Skeletal muscle tissue (tissue), 4 donors: ENCODE results near the gene ITPRID2. TPM values are rescaled to one million over a fixed set of nuclear protein-coding genes. Genes with fewer than 3 reads are reported as not detected.

ENCODE experiments used
- H3K27ac ChIP-seq: one replicate; pipeline ENCODE4 v1.7.0; 2013; ENCODE audit warnings: mild to moderate bottlenecking, low read depth, low read length, inconsistent platforms
- H3K27me3 ChIP-seq, 3 donors: one replicate each; pipeline ENCODE4 v1.7.0; 2013; ENCODE audit warnings: low read length in 3 of 3; ENCODE audit not compliant: control insufficient read depth in 3 of 3, insufficient read depth in 3 of 3
- H3K36me3 ChIP-seq, 3 donors: one replicate each; pipeline ENCODE4 v1.7.0; 2013; ENCODE audit warnings: low read length in 3 of 3; ENCODE audit not compliant: control insufficient read depth in 3 of 3, insufficient read depth in 3 of 3
- H3K4me1 ChIP-seq, 3 donors: one replicate each; pipeline ENCODE4 v1.7.0; 2013; ENCODE audit warnings: low read length in 3 of 3, mild to moderate bottlenecking in 3 of 3; ENCODE audit not compliant: control insufficient read depth in 3 of 3, insufficient read depth in 3 of 3
- H3K4me3 ChIP-seq, 3 donors: one replicate each; pipeline ENCODE4 v1.7.0; 2013; ENCODE audit warnings: low read length in 3 of 3
- H3K9ac ChIP-seq, 3 donors: one replicate each; pipeline ENCODE4 v1.7.0; 2013; ENCODE audit warnings: low read length in 3 of 3, mild to moderate bottlenecking in 3 of 3, moderate library complexity in 2 of 3, low read depth in 1 of 3
- H3K9me3 ChIP-seq, 3 donors: one replicate each; pipeline ENCODE4 v1.7.0; 2013; ENCODE audit warnings: low read length in 3 of 3; ENCODE audit not compliant: control insufficient read depth in 3 of 3
- total RNA-seq: library from RNA; depleted of rRNA; stranded (reverse); fragments of >200 nt; gene quantifications from one replicate; pipeline ENCODE4 v1.2.3, GENCODE V29; 2014
- donor health status: Osteomylitis.

The ITPRID2 gene
- total RNA-seq, 1 donor from 2014 or later: 43.3 TPM

- H3K36me3 ChIP-seq: peaks cover 0 to 4% (median 0%) of the 10 kb centered on the region in 3 donors
- H3K9ac ChIP-seq: peak overlapping the region; percentile 88 to 97 (median 96)
- H3K27me3 ChIP-seq: no peaks in the 10 kb centered on the region
- H3K9me3 ChIP-seq: no peaks in the 10 kb centered on the region
- peak overlapping the region; percentile 94 to 99 (median 95) for H3K4me3 ChIP-seq
- H3K4me1 ChIP-seq: peaks cover 2 to 22% (median 11%) of the 10 kb centered on the region in 3 donors
- H3K27ac ChIP-seq: peak overlapping the region; percentile 93
These were observed 1.4 kb downstream of the ITPRID2 start for GRCh38 chr2:181892799-181893435.

- H3K9ac ChIP-seq: peak overlapping the region in 1 of 3 donors; percentile 24
- H3K4me3 ChIP-seq: peak overlapping the region in 2 of 3 donors; percentile 29 to 33
- peaks cover 2 to 22% (median 11%) of the 10 kb centered on the region in 3 donors for H3K4me1 ChIP-seq
These were observed 2.9 kb downstream of the ITPRID2 start for GRCh38 chr2:181894381-181894780.

GRCh38 chr2:181895818-181896217 is 4.3 kb downstream of the ITPRID2 start:
- H3K27me3 ChIP-seq: no peaks in the 10 kb centered on the region
- peaks cover 2 to 21% (median 9%) of the 10 kb centered on the region in 3 donors for H3K4me1 ChIP-seq
- peaks cover 11 to 17% (median 14%) of the 10 kb centered on the region in 3 donors for H3K36me3 ChIP-seq
- H3K9me3 ChIP-seq: no peaks in the 10 kb centered on the region
- H3K4me3 ChIP-seq: no peak overlapping the region
- H3K27ac ChIP-seq: no peak overlapping the region
- H3K9ac ChIP-seq: peak overlapping the region in 1 of 3 donors; percentile 45

More at GRCh38 chr2:181894381-181894780, 2.9 kb downstream of the ITPRID2 start:
- no peak overlapping the region for H3K27ac ChIP-seq
- H3K36me3 ChIP-seq: peaks cover 2 to 4% (median 4%) of the 10 kb centered on the region in 3 donors
- no peaks in the 10 kb centered on the region for H3K9me3 ChIP-seq
- no peaks in the 10 kb centered on the region for H3K27me3 ChIP-seq

GRCh38 chr2:181896286-181896685 is 4.8 kb downstream of the ITPRID2 start:
- no peaks in the 10 kb centered on the region for H3K9me3 ChIP-seq
- H3K4me3 ChIP-seq: no peak overlapping the region
- H3K27ac ChIP-seq: no peak overlapping the region
- no peaks in the 10 kb centered on the region for H3K27me3 ChIP-seq
- no peak overlapping the region for H3K9ac ChIP-seq
- peaks cover 14 to 22% (median 19%) of the 10 kb centered on the region in 3 donors for H3K36me3 ChIP-seq
- H3K4me1 ChIP-seq: peaks cover under 1 to 16% (median 5%) of the 10 kb centered on the region in 3 donors

GRCh38 chr2:181900007-181900651 is 8.6 kb downstream of the ITPRID2 start:
- Histone ChIP-seq H3K36me3 (peaks cover 16 to 42% (median 37%) of the 10 kb centered on the region in 3 donors), H3K4me3 (no peak overlapping the region), H3K27ac (no peak overlapping the region)

GRCh38 chr2:181902625-181903024 is 11.1 kb downstream of the ITPRID2 start:
- Histone ChIP-seq H3K27me3 (no peaks in the 10 kb centered on the region), H3K4me1 (no peaks in the 10 kb centered on the region), H3K9me3 (no peaks in the 10 kb centered on the region), H3K36me3 (peaks cover 18 to 46% (median 42%) of the 10 kb centered on the region in 3 donors), H3K9ac (no peak overlapping the region), H3K4me3 (no peak overlapping the region), H3K27ac (no peak overlapping the region)

More at GRCh38 chr2:181900007-181900651, 8.6 kb downstream of the ITPRID2 start:
- Histone ChIP-seq H3K9me3 (no peaks in the 10 kb centered on the region), H3K9ac (no peak overlapping the region), H3K4me1 (peaks cover 0 to 5% (median 0%) of the 10 kb centered on the region in 3 donors), H3K27me3 (no peaks in the 10 kb centered on the region)

GRCh38 chr2:181904022-181904632 is 12.6 kb downstream of the ITPRID2 start:
- no peak overlapping the region for H3K27ac ChIP-seq
- H3K9ac ChIP-seq: no peak overlapping the region
- no peak overlapping the region for H3K4me3 ChIP-seq
- peaks cover 18 to 44% (median 42%) of the 10 kb centered on the region in 3 donors for H3K36me3 ChIP-seq
- H3K4me1 ChIP-seq: no peaks in the 10 kb centered on the region
- H3K27me3 ChIP-seq: no peaks in the 10 kb centered on the region
- no peaks in the 10 kb centered on the region for H3K9me3 ChIP-seq

GRCh38 chr2:181907057-181907456 is 15.5 kb downstream of the ITPRID2 start:
- Histone ChIP-seq H3K9ac (no peak overlapping the region), H3K4me1 (no peaks in the 10 kb centered on the region), H3K27ac (no peak overlapping the region), H3K36me3 (peaks cover 7 to 36% (median 30%) of the 10 kb centered on the region in 3 donors), H3K9me3 (no peaks in the 10 kb centered on the region), H3K4me3 (no peak overlapping the region), H3K27me3 (no peaks in the 10 kb centered on the region)

GRCh38 chr2:181907635-181908034 is 16.1 kb downstream of the ITPRID2 start:
- no peak overlapping the region for H3K4me3 ChIP-seq
- no peaks in the 10 kb centered on the region for H3K9me3 ChIP-seq
- no peak overlapping the region for H3K9ac ChIP-seq
- H3K4me1 ChIP-seq: no peaks in the 10 kb centered on the region
- H3K27ac ChIP-seq: no peak overlapping the region
- H3K27me3 ChIP-seq: no peaks in the 10 kb centered on the region
- H3K36me3 ChIP-seq: peaks cover 4 to 33% (median 27%) of the 10 kb centered on the region in 3 donors
